Panc1 (cell line): ENCODE measurements around the gene CES2. TPM values are rescaled to one million over a fixed set of nuclear protein-coding genes. Genes with fewer than 3 reads are reported as not detected.

ENCODE experiments used
- ATAC-seq: fragments of 200-7000 bp; cut with Tn5 transposase; 2 replicates; pipeline ENCODE4 v1.9.1; 2020; ENCODE audit warnings: mild to moderate bottlenecking, moderate library complexity
- BruUV-seq: library from RNA; stranded (reverse); fragments of 400-500 nt; replicated peaks from 2 replicates; lab custom pipeline; 2021; lab: Mats Ljungman, UMichigan
- CTCF ChIA-PET: fragments of 300-600 bp; sonication (Branson Sonifier 250); formaldehyde crosslinking; loops from one replicate; lab custom pipeline; 2022; ENCODE audit warnings: antibody characterized with exemption; lab: Charles Lee
- POLR2A ChIA-PET: fragments of 300-600 bp; sonication (Branson Sonifier 250); formaldehyde crosslinking; loops from one replicate; lab custom pipeline; 2022; ENCODE audit warnings: antibody characterized with exemption; lab: Charles Lee
- DNase-seq: peaks from one replicate; pipeline ENCODE4 v3.0.0-alpha.2; 2010; ENCODE audit warnings: low read depth, low spot score
- H3K27ac ChIP-seq: 2 replicates; pipeline ENCODE4 v1.5.1; 2011; ENCODE audit warnings: mild to moderate bottlenecking, low read length, inconsistent platforms
- H3K27me3 ChIP-seq: fragments of 200-500 bp; sonication (Bioruptor generic); 2 replicates; pipeline ENCODE4 v1.6.0; 2014; ENCODE audit warnings: low read length, inconsistent platforms; ENCODE audit not compliant: control insufficient read depth, insufficient read depth
- H3K36me3 ChIP-seq: fragments of 200-500 bp; sonication (Bioruptor generic); 2 replicates; pipeline ENCODE4 v1.5.1; 2014; ENCODE audit warnings: inconsistent platforms, mild to moderate bottlenecking, low read length, moderate library complexity; ENCODE audit not compliant: control insufficient read depth, insufficient read depth
- H3K4me1 ChIP-seq: 2 replicates; pipeline ENCODE4 v1.5.1; 2011; ENCODE audit warnings: inconsistent platforms, mild to moderate bottlenecking, low read length, moderate library complexity; ENCODE audit not compliant: control insufficient read depth, insufficient read depth
- H3K4me3 ChIP-seq, 2 experiments: 2 replicates each; pipeline ENCODE4 v1.5.1; 2011 to 2012; ENCODE audit warnings: low read depth in 2 of 2, low read length in 2 of 2, mild to moderate bottlenecking in 2 of 2, inconsistent platforms in 1 of 2, moderate library complexity in 1 of 2
- H3K9me3 ChIP-seq: fragments of 200-500 bp; sonication (Bioruptor generic); 2 replicates; pipeline ENCODE4 v1.5.1; 2014; ENCODE audit warnings: low read depth, mild to moderate bottlenecking, inconsistent platforms, low read length, moderate library complexity; ENCODE audit not compliant: control insufficient read depth, insufficient read depth
- CTCF ChIP-seq: fragments of 450-650 bp; IDR thresholded peaks from 2 replicates; pipeline ENCODE4 v1.5.1; 2017; ENCODE audit warnings: mild to moderate bottlenecking
- POLR2AphosphoS5 ChIP-seq: IDR thresholded peaks from 2 replicates; pipeline ENCODE4 v1.6.1; 2012; ENCODE audit warnings: mild to moderate bottlenecking, low read depth, low read length, moderate library complexity
- REST ChIP-seq, 2 experiments: IDR thresholded peaks; 2 replicates each; pipeline ENCODE4 v1.6.1; 2011 to 2012; ENCODE audit warnings: low read depth in 2 of 2, control low read depth in 1 of 2, low read length in 1 of 2, mild to moderate bottlenecking in 1 of 2, moderate library complexity in 1 of 2; ENCODE audit not compliant: insufficient read depth in 1 of 2
- SIN3A ChIP-seq: IDR thresholded peaks from 2 replicates; pipeline ENCODE4 v1.6.1; 2012; ENCODE audit warnings: low read depth, mild to moderate bottlenecking, low read length, moderate library complexity, borderline replicate concordance; ENCODE audit not compliant: insufficient read depth
- TCF7L2 ChIP-seq: IDR thresholded peaks from 2 replicates; pipeline ENCODE4 v1.6.1; 2011; ENCODE audit warnings: mild to moderate bottlenecking, low read depth, low read length, inconsistent platforms
- in situ Hi-C: cut with HindIII; loops from 2 replicates; pipeline ENCODE4 v1.10.0; 2016; ENCODE audit warnings: low sequenced_read_pairs, low pct_unique_long_range_greater_than_20kb
- intact Hi-C: fragments of 100-400 bp; cut with micrococcal nuclease; formaldehyde crosslinking; loops from one replicate; pipeline ENCODE4 v1.10.0; 2022; ENCODE audit not compliant: unreplicated experiment
- total RNA-seq: library from RNA; stranded (reverse); gene quantifications from one replicate; pipeline ENCODE4 v1.2.1, GENCODE V29; 2021; ENCODE audit not compliant: unreplicated experiment

The CES2 gene
- total RNA-seq, 1 experiment from 2014 or later = 26.3 TPM

GRCh38 chr16:66949472-66949871 lies 14.2 kb downstream of the CES2 start:
- in situ Hi-C loops = no loop called here
- Histone ChIP-seq H3K36me3 (no peaks in the 10 kb centered on the region), H3K27me3 (no peaks in the 10 kb centered on the region), H3K9me3 (no peaks in the 10 kb centered on the region), H3K4me3 (no peak overlapping the region), H3K27ac (no peak overlapping the region), H3K4me1 (peaks cover 7% of the 10 kb centered on the region)
- DNase-seq (no peak), ATAC-seq (no peak)
- intact Hi-C loops = loop anchor here (5.0 kb wide), 1 partner anchor 52 kb away; no protein-coding TSS in a partner anchor
- ChIA-PET CTCF (interaction anchor here (0.6 kb wide), 1 partner anchor 8 kb away, joined by 9 read pairs; no protein-coding TSS in a partner anchor), POLR2A (no interaction called here)
- TF ChIP-seq TCF7L2 (no peak), POLR2AphosphoS5 (no peak), SIN3A (no peak), REST (IDR thresholded peaks at IDR 0.05; ENCODE audit: insufficient read depth in 1 of 2, low read depth in 2 of 2, low read length in 1 of 2) (no peak), CTCF (no peak)
- BruUV-seq = no TSS peak

- ChIA-PET POLR2A (no interaction called here), CTCF (no interaction called here)
- no peaks in the 10 kb centered on the region for H3K36me3 ChIP-seq
- H3K4me1 ChIP-seq = peaks cover 7% of the 10 kb centered on the region
- in situ Hi-C loops (no loop called here), intact Hi-C loops (loop anchor here (10.0 kb wide), 1 partner anchor 234 kb away; the partner anchor contains the start of gene MATCAP1)
- H3K27me3 ChIP-seq = no peaks in the 10 kb centered on the region
- DNase-seq (no peak), ATAC-seq (no peak)
- TF ChIP-seq POLR2AphosphoS5 (no peak), CTCF (no peak), SIN3A (no peak), TCF7L2 (no peak)
- H3K4me3 ChIP-seq = no peak overlapping the region
- H3K9me3 ChIP-seq = no peaks in the 10 kb centered on the region
- no TSS peak for BruUV-seq
- H3K27ac ChIP-seq = no peak overlapping the region
Measured at GRCh38 chr16:66950437-66950836, 15.1 kb downstream of the CES2 start.
